ENCODE data around the gene APOC3. TPM values are rescaled to one million over a fixed set of nuclear protein-coding genes. Genes with fewer than 3 reads are reported as not detected.

The APOC3 gene
- total and polyA plus RNA-seq, 2 experiments from 2014 or later = 2,125 to 2,309 TPM

DNA sequence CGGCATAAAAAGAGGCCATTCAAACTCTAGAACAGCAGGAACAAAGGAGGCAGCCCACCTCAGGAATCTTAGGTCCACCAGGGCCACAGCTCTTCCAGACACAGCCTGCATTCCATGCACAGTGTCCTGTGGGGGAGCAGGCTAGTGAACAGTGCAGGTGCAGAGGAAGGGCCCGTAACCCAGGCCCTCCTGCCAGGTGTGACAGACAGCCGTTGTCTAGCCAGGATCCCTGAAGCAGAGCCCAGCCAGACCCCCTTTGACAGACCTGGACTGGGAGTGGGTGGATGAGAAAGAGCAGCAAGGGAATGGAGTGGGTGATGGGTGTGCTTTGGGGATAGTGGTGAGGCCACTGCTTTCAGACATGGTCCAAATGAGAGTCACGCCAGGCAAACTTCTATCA, 40.7 kb upstream of the APOC3 start:
- Histone ChIP-seq H3K27me3 (no peaks in the 10 kb centered on the region), H3K36me3 (replicated peaks; ENCODE audit: insufficient read depth, low read depth) (no peaks in the 10 kb centered on the region), H3K79me2 (peaks cover 16% of the 10 kb centered on the region), H3K4me3 (no peak overlapping the region), H3K4me2 (peak overlapping the region; percentile 90), H3K9me2 (replicated peaks; ENCODE audit: insufficient read depth) (no peaks in the 10 kb centered on the region), H4K20me1 (ENCODE audit: insufficient read depth, poor library complexity, severe bottlenecking) (no peaks in the 10 kb centered on the region), H3K27ac (peak overlapping the region; percentile 92), H3K9me3 (ENCODE audit: low read depth) (no peaks in the 10 kb centered on the region), H2AFZ (no peak overlapping the region), H3K4me1 (ENCODE audit: insufficient read depth) (peaks cover 12% of the 10 kb centered on the region)
- TF ChIP-seq EZH2 (IDR thresholded peaks at IDR 0.05; ENCODE audit: borderline replicate concordance) (no peak), EZH2phosphoT487 (IDR thresholded peaks at IDR 0.05; ENCODE audit: low read depth, severe bottlenecking, unreplicated experiment) (no peak), CTCF (IDR thresholded peaks at IDR 0.05; ENCODE audit: poor library complexity) (no peak)
- no peak for DNase-seq (ENCODE audit: low spot score)
- 89% methylated on average over 4 of the region's 4 CpGs for WGBS (ENCODE audit: low lambda C conversion rate, missing lambda C conversion rate)

DNA sequence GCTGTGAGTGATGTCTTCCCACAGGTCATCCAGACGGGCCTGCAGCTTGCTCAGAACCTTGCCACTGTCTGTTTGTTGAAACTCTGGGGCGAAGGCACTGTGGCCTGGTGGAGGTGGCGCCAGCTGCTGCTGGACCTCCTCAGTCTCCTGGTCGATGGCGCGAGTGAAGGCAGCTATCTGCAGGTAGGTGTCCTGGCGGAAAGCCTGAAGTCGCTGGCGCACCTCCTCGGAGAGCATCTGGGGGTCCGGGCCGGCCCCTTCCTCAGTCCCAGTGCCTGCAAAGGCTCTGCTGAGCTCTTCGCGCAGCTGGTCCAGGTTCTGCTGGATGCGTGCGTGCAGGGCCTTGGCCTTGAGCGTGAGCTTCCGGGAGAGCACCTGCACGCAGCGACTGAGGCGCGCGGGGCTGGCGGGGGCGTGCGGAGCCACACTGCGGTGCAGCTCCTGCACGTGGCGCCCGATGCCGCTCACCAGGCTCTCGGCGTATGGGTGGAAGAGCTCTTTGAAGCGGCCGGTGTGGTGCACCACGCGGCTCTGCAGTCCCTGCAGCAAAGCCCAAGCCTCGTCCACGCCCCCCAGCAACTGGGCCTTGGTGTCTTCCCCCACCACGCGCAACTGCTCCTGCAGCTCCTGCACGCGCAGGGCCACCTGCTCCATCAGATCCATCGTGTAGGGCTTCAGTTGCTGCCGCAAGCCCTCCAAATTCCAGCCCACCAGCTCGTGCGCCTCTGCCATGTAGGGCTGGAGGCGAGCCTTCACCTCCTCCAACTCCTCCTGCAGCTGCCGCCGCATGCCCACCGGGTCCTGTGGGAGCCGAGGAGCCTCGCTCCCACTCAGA, 39.3 kb upstream of the APOC3 start:
- TF ChIP-seq EZH2phosphoT487 (IDR thresholded peaks at IDR 0.05; ENCODE audit: low read depth, severe bottlenecking, unreplicated experiment) = no peak
- no peak for TF ChIP-seq EZH2 (IDR thresholded peaks at IDR 0.05; ENCODE audit: borderline replicate concordance)
- TF ChIP-seq CTCF (IDR thresholded peaks at IDR 0.05; ENCODE audit: poor library complexity) = no peak
- 95% methylated on average over 53 of the region's 53 CpGs for WGBS (ENCODE audit: low lambda C conversion rate, missing lambda C conversion rate)

GRCh38 chr11:116791002-116791812, 38.5 kb upstream of the APOC3 start:
- Histone ChIP-seq H3K4me2 (peak overlapping the region; percentile 61), H3K79me2 (peaks cover 15% of the 10 kb centered on the region), H3K4me3 (no peak overlapping the region)

More for the DNA sequence above, 39.3 kb upstream of the APOC3 start:
- DNase-seq (ENCODE audit: low spot score) = no peak
- Histone ChIP-seq H3K36me3 (replicated peaks; ENCODE audit: insufficient read depth, low read depth) (no peaks in the 10 kb centered on the region), H3K4me2 (no peak overlapping the region), H2AFZ (no peak overlapping the region), H3K4me3 (no peak overlapping the region), H3K9me3 (ENCODE audit: low read depth) (no peaks in the 10 kb centered on the region), H3K27ac (no peak overlapping the region), H3K27me3 (no peaks in the 10 kb centered on the region), H3K9me2 (replicated peaks; ENCODE audit: insufficient read depth) (no peaks in the 10 kb centered on the region), H3K4me1 (ENCODE audit: insufficient read depth) (peaks cover 12% of the 10 kb centered on the region), H3K79me2 (peaks cover 16% of the 10 kb centered on the region), H4K20me1 (ENCODE audit: insufficient read depth, poor library complexity, severe bottlenecking) (no peaks in the 10 kb centered on the region)

More at GRCh38 chr11:116791002-116791812, 38.5 kb upstream of the APOC3 start:
- Histone ChIP-seq H3K9me2 (replicated peaks; ENCODE audit: insufficient read depth) (no peaks in the 10 kb centered on the region), H3K9me3 (ENCODE audit: low read depth) (no peaks in the 10 kb centered on the region), H4K20me1 (ENCODE audit: insufficient read depth, poor library complexity, severe bottlenecking) (no peaks in the 10 kb centered on the region), H2AFZ (no peak overlapping the region), H3K4me1 (ENCODE audit: insufficient read depth) (peaks cover 12% of the 10 kb centered on the region), H3K27me3 (no peaks in the 10 kb centered on the region), H3K36me3 (replicated peaks; ENCODE audit: insufficient read depth, low read depth) (no peaks in the 10 kb centered on the region), H3K27ac (no peak overlapping the region)
- WGBS (ENCODE audit: low lambda C conversion rate, missing lambda C conversion rate) = 38% methylated on average over 31 of the region's 31 CpGs
- TF ChIP-seq CTCF (IDR thresholded peaks at IDR 0.05; ENCODE audit: poor library complexity) (peak; percentile 81), EZH2 (IDR thresholded peaks at IDR 0.05; ENCODE audit: borderline replicate concordance) (no peak)
- peak; percentile 86 for DNase-seq (ENCODE audit: low spot score)
